GM12878 (cell line): Measurements from ENCODE around the gene PARP1.

Experiments
- BHLHE40 ChIP-seq, 2 experiments: fragments of 450-650 bp in 1 of 2; IDR thresholded peaks; 2 replicates each; pipeline ENCODE4 v1.6.1; 2011 to 2017; ENCODE audit warnings: low read depth in 2 of 2, borderline replicate concordance in 1 of 2, improper control_type of control experiment in 1 of 2, low read length in 1 of 2, mild to moderate bottlenecking in 1 of 2
- CTCF ChIP-seq, 3 experiments: IDR thresholded peaks in 2 of 3; conservative IDR thresholded peaks in 1 of 3; 2 replicates each; pipeline ENCODE4 v1.5.1; 2011; ENCODE audit warnings: low read depth in 3 of 3, low read length in 3 of 3, mild to moderate bottlenecking in 3 of 3, control low read depth in 2 of 3, moderate library complexity in 2 of 3, inconsistent platforms in 1 of 3, mixed read lengths in 1 of 3; ENCODE audit not compliant: control insufficient read depth in 2 of 3, insufficient read depth in 1 of 3; ENCODE audit errors: extremely low read depth in 1 of 3
- POLR2A ChIP-seq: IDR thresholded peaks from 2 replicates; pipeline ENCODE4 v1.6.1; 2011; ENCODE audit warnings: low read depth, mild to moderate bottlenecking, low read length
- RAD21 ChIP-seq: IDR thresholded peaks from 2 replicates; pipeline ENCODE4 v1.6.1; 2011; ENCODE audit warnings: mild to moderate bottlenecking, low read depth, low read length, moderate library complexity; ENCODE audit not compliant: insufficient read depth

- TF ChIP-seq POLR2A = no peak
- no peak for TF ChIP-seq BHLHE40 (IDR thresholded peaks at IDR 0.05; ENCODE audit: borderline replicate concordance in 1 of 2, low read depth in 2 of 2, low read length in 1 of 2)
- TF ChIP-seq RAD21 = no peak
- TF ChIP-seq CTCF (IDR thresholded peaks at IDR 0.05 in 2 of 3, conservative IDR thresholded peaks at IDR 0.05 in 1 of 3; ENCODE audit: control insufficient read depth in 2 of 3, extremely low read depth in 1 of 3, insufficient read depth in 1 of 3, low read depth in 3 of 3, low read length in 3 of 3) = no peak
These were observed 41.9 kb upstream of the PARP1 start for GRCh38 chr1:226449823-226450222.
